NT2/D1 (cell line): ENCODE data around the gene POLR2H.

Experiments used
- YY1 ChIP-seq: IDR thresholded peaks from 2 replicates; pipeline ENCODE4 v1.6.1; 2011; ENCODE audit not compliant: insufficient read length, insufficient read depth
- ZNF274 ChIP-seq: IDR thresholded peaks from 2 replicates; pipeline ENCODE4 v1.6.1; 2011; ENCODE audit warnings: mild to moderate bottlenecking, low read depth, low read length

DNA sequence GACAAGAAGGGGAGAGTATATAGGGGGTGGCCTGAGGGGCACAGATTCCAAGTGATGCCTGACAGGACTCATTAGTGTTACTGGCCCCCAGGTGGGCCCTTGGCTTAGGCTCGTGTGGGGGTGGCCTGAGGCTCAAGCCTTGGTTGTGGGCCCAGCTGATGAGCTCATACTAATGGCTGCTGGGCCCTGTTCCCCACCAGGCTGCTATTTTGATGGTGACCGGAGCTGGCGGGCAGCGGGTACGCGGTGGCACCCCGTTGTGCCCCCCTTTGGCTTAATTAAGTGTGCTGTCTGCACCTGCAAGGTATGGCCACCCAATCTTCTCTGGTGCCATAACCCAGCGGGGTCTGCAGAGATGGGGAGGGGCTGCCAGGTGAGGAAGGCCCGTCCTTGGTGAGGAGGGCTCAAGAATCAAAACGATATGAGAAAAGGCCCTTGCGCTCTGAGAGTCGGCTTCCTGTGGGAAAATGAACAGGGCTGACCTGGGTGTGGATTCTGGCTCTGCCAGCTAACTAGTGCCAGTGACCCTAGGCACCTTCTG, 25.7 kb downstream of the POLR2H start:
- no peak for TF ChIP-seq YY1
- no peak for TF ChIP-seq ZNF274
